ENCODE data around the gene KDM5B. TPM values are rescaled to one million over a fixed set of nuclear protein-coding genes. Genes with fewer than 3 reads are reported as not detected.

The KDM5B gene
- total RNA-seq, 2 experiments from 2014 or later, result 74.7 to 84.7 TPM

- Mint-ChIP-seq H3K9me3 (no peaks in the 10 kb centered on the region), H3K4me3 (no peak overlapping the region), H3K27me3 (no peaks in the 10 kb centered on the region), H3K27ac (no peak overlapping the region), H3K36me3 (ENCODE audit: low read depth) (no peaks in the 10 kb centered on the region), H3K4me1 (ENCODE audit: low read depth) (no peaks in the 10 kb centered on the region)
- ATAC-seq (ENCODE audit: poor library complexity) (no peak), DNase-seq (no peak)
- Histone ChIP-seq H3K9me3 (ENCODE audit: control insufficient read depth in 1 of 2, insufficient read depth in 1 of 2, low read length in 2 of 2) (no peaks in the 10 kb centered on the region), H3K27ac (ENCODE audit: low read depth in 1 of 2, low read length in 2 of 2) (no peak overlapping the region), H3K36me3 (ENCODE audit: insufficient read depth, low read length) (no peaks in the 10 kb centered on the region), H3K4me1 (ENCODE audit: insufficient read depth, low read length) (no peaks in the 10 kb centered on the region), H3K4me3 (ENCODE audit: low read length) (no peak overlapping the region), H3K27me3 (ENCODE audit: control insufficient read depth in 1 of 2, insufficient read depth in 2 of 2, low read length in 2 of 2) (no peaks in the 10 kb centered on the region)
- ChIA-PET POLR2A (no interaction called here), CTCF (no interaction called here)
- no peak for TF ChIP-seq CTCF (IDR thresholded peaks at IDR 0.05)
- intact Hi-C loops (cut with DNase I, micrococcal nuclease), result no loop called here
Measured at GRCh38 chr1:202848191-202848542, 39.9 kb upstream of the KDM5B start.

DNA sequence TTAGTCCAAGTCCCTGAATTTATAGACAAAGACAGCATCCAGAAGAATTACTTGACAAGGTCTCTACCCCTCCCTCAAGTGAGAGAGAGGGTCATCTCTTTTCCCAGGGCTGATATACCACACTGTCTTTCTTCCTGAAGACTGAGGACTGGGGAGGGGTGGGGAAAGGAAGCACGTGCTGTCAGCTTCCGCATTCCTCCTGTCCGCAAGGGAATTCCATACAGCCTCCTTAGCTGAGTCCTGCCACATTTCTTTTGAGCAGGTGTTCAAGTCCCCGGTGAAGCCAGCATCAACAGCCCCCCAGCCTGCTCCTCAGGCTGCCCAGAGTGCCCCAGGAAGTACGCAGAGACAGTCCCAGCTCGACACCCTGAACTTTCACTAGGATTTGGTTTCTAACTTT is 36.7 kb upstream of the KDM5B start:
- no peaks in the 10 kb centered on the region for H3K9me3 ChIP-seq (ENCODE audit: control insufficient read depth in 1 of 2, insufficient read depth in 1 of 2, low read length in 2 of 2)
- intact Hi-C loops (cut with DNase I, micrococcal nuclease), result no loop called here
- no peaks in the 10 kb centered on the region for H3K4me1 Mint-ChIP-seq (ENCODE audit: low read depth)
- no peaks in the 10 kb centered on the region for H3K4me1 ChIP-seq (ENCODE audit: insufficient read depth, low read length)
- H3K27me3 Mint-ChIP-seq, result no peaks in the 10 kb centered on the region
- ATAC-seq (ENCODE audit: poor library complexity) (no peak), DNase-seq (no peak)
- H3K9me3 Mint-ChIP-seq, result no peaks in the 10 kb centered on the region
- H3K4me3 Mint-ChIP-seq, result no peak overlapping the region
- H3K27ac Mint-ChIP-seq, result no peak overlapping the region
- H3K27ac ChIP-seq (ENCODE audit: low read depth in 1 of 2, low read length in 2 of 2), result no peak overlapping the region
- TF ChIP-seq CTCF (IDR thresholded peaks at IDR 0.05), result no peak
- no peaks in the 10 kb centered on the region for H3K36me3 ChIP-seq (ENCODE audit: insufficient read depth, low read length)
- H3K27me3 ChIP-seq (ENCODE audit: control insufficient read depth in 1 of 2, insufficient read depth in 2 of 2, low read length in 2 of 2), result no peaks in the 10 kb centered on the region
- ChIA-PET POLR2A (no interaction called here), CTCF (no interaction called here)
- H3K36me3 Mint-ChIP-seq (ENCODE audit: low read depth), result no peaks in the 10 kb centered on the region
- no peak overlapping the region for H3K4me3 ChIP-seq (ENCODE audit: low read length)

DNA sequence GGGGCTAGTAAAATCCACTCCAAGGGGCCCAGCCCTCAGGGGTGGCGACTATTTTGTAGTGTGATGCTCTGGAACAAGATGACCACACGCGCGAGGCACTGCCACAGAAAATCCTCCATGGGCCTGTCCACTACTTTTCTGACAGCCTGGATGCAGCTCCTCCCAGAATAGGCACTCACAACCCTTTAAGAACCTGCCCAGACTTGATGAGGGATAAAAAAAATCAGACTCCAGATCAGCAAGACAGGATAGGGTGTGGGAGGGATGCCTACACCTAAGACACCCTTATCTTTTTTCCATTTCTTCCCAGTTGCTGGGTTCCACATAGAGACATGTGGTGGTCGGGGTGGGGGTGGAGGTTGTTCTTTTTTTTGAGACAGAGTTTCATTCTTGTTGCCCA is 36.0 kb upstream of the KDM5B start:
- Histone ChIP-seq H3K4me1 (ENCODE audit: insufficient read depth, low read length) (no peaks in the 10 kb centered on the region), H3K4me3 (ENCODE audit: low read length) (no peak overlapping the region), H3K9me3 (ENCODE audit: control insufficient read depth in 1 of 2, insufficient read depth in 1 of 2, low read length in 2 of 2) (no peaks in the 10 kb centered on the region), H3K27ac (ENCODE audit: low read depth in 1 of 2, low read length in 2 of 2) (no peak overlapping the region), H3K27me3 (ENCODE audit: control insufficient read depth in 1 of 2, insufficient read depth in 2 of 2, low read length in 2 of 2) (no peaks in the 10 kb centered on the region), H3K36me3 (ENCODE audit: insufficient read depth, low read length) (no peaks in the 10 kb centered on the region)
- Mint-ChIP-seq H3K27ac (no peak overlapping the region), H3K9me3 (no peaks in the 10 kb centered on the region), H3K27me3 (no peaks in the 10 kb centered on the region), H3K4me1 (ENCODE audit: low read depth) (no peaks in the 10 kb centered on the region), H3K4me3 (no peak overlapping the region), H3K36me3 (ENCODE audit: low read depth) (no peaks in the 10 kb centered on the region)
- no peak for ATAC-seq (ENCODE audit: poor library complexity)
- intact Hi-C loops (cut with DNase I, micrococcal nuclease), result no loop called here
- CTCF ChIA-PET, result no interaction called here
- no peak for TF ChIP-seq CTCF (IDR thresholded peaks at IDR 0.05)
- POLR2A ChIA-PET, result no interaction called here
- no peak for DNase-seq

All from CD4-positive, alpha-beta T cell (primary cell).